ENCODE measurements around the gene RETREG1.

- TF ChIP-seq TCF12 (IDR thresholded peaks at IDR 0.05) (no peak), FOXM1 (IDR thresholded peaks at IDR 0.05; ENCODE audit: low read depth) (no peak), CTCF (IDR thresholded peaks at IDR 0.05) (peak; percentile 77), POLR2AphosphoS5 (IDR thresholded peaks at IDR 0.05; ENCODE audit: low read depth, low read length) (no peak), RCOR1 (IDR thresholded peaks at IDR 0.05; ENCODE audit: low read length) (no peak), NFIC (IDR thresholded peaks at IDR 0.05; ENCODE audit: borderline replicate concordance) (no peak)
Measured at GRCh38 chr5:16550316-16550952, 66.4 kb downstream of the RETREG1 start.

All from SK-N-SH (cell line).